ENCODE data around the gene NOTCH3.

NOTCH3 gene

DNA sequence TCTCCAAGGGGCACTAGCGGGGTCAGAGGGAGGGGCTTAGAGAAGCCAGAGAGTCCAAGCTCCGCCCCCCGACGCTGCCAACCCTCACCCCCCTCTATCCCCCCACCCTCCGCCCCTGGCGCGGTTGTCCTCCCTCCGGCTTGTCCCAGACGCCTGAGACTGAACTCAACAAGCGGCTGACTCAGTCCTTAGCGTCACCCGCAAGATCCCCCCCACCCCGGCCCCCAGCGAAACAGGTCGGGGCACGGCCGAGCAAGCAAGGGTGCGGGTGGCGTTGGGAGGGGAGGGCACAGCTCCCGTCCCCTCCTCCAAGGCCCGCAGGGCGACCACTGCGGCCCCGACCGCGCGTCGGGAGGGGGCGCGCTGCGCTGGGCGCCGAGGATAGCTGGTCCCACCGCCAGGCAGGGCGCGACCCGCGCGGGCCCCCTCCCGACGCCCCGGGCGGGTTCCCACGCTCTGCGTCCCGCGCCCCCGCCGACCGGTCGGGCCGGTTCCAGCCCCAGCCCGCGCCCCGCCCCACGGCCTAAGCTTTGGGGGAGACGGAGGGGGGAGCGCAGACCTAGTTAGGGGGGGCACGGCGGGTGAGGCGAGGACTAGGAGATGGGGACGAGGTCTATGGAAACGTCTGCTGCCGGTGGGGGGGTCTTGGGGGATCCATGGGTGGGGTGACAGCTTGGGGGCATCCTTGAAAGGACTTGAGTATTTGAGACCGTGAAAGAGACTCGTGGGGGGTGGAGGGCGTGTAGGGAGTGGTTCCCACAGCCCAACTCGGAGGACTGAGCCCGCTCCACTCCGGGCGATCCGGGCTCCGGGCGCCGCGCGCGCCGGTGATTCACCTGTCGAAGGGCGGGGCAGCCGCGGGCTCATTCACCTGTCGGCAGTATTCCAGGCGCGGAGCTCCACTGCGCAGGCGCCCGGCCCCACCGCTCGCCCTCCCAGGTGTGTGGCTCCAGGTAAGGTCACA is 5.1 kb downstream of the NOTCH3 start:
- Histone ChIP-seq H3K4me1 (ENCODE audit: control insufficient read depth, low read length) (peaks cover 19% of the 10 kb centered on the region), H4K20me1 (ENCODE audit: control insufficient read depth, insufficient read depth, low read depth, low read length) (peaks cover 3% of the 10 kb centered on the region; the same call in 1 of the 2 replicates), H3K4me2 (ENCODE audit: low read length) (no peak overlapping the region), H3K27ac (ENCODE audit: low read depth, low read length) (no peak overlapping the region), H3K9me3 (ENCODE audit: control insufficient read depth, insufficient read depth, low read length) (no peaks in the 10 kb centered on the region), H3K36me3 (ENCODE audit: control insufficient read depth, low read length) (no peaks in the 10 kb centered on the region), H3K79me2 (ENCODE audit: control insufficient read depth, low read length) (no peaks in the 10 kb centered on the region), H3K4me3 (ENCODE audit: low read length) (no peak overlapping the region), H3F3A (ENCODE audit: control insufficient read depth, insufficient read depth) (peaks cover 5% of the 10 kb centered on the region; the same call in 1 of the 2 replicates), H3K27me3 (ENCODE audit: control insufficient read depth, low read length) (peaks cover 6% of the 10 kb centered on the region; the same call in 1 of the 2 replicates), H3K9me2 (replicated peaks; ENCODE audit: control insufficient read depth, low read length) (no peaks in the 10 kb centered on the region)
- no peak for TF ChIP-seq EZH2phosphoT487 (IDR thresholded peaks at IDR 0.05; ENCODE audit: borderline replicate concordance, low read length)

DNA sequence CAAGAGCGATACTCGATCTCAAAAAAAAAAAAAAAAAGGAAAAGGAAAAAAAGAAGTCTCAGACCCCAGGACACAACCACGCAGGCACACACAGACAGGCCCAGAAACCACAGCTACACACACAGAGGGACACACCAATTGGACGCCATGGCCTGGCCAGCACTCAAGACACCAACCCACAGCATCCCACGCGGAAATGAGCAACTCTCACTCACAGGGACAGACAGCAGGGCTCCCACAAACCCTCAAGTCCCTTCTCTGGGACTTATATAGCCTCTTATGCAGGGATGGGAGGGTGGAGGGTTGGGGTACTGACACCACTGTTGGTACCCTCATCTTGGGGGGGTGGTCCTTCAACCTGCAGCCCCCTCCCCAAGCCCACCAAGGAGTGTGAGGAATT is 5.9 kb downstream of the NOTCH3 start:
- no peaks in the 10 kb centered on the region for H3K9me2 ChIP-seq (replicated peaks; ENCODE audit: control insufficient read depth, low read length)
- H3K27ac ChIP-seq (ENCODE audit: low read depth, low read length) = no peak overlapping the region
- no peak overlapping the region for H3K4me2 ChIP-seq (ENCODE audit: low read length)
- H3K27me3 ChIP-seq (ENCODE audit: control insufficient read depth, low read length) = peaks cover 6% of the 10 kb centered on the region; the same call in 1 of the 2 replicates
- TF ChIP-seq, protein P1, sequence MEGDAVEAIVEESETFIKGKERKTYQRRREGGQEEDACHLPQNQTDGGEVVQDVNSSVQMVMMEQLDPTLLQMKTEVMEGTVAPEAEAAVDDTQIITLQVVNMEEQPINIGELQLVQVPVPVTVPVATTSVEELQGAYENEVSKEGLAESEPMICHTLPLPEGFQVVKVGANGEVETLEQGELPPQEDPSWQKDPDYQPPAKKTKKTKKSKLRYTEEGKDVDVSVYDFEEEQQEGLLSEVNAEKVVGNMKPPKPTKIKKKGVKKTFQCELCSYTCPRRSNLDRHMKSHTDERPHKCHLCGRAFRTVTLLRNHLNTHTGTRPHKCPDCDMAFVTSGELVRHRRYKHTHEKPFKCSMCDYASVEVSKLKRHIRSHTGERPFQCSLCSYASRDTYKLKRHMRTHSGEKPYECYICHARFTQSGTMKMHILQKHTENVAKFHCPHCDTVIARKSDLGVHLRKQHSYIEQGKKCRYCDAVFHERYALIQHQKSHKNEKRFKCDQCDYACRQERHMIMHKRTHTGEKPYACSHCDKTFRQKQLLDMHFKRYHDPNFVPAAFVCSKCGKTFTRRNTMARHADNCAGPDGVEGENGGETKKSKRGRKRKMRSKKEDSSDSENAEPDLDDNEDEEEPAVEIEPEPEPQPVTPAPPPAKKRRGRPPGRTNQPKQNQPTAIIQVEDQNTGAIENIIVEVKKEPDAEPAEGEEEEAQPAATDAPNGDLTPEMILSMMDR (IDR thresholded peaks at IDR 0.05; ENCODE audit: low read depth, low read length, poor library complexity, severe bottlenecking) = no peak
- TF ChIP-seq EZH2phosphoT487 (IDR thresholded peaks at IDR 0.05; ENCODE audit: borderline replicate concordance, low read length) = no peak
- H3K79me2 ChIP-seq (ENCODE audit: control insufficient read depth, low read length) = no peaks in the 10 kb centered on the region
- no peaks in the 10 kb centered on the region for H3K36me3 ChIP-seq (ENCODE audit: control insufficient read depth, low read length)
- H3K4me1 ChIP-seq (ENCODE audit: control insufficient read depth, low read length) = peaks cover 19% of the 10 kb centered on the region
- peaks cover 3% of the 10 kb centered on the region; the same call in 1 of the 2 replicates for H4K20me1 ChIP-seq (ENCODE audit: control insufficient read depth, insufficient read depth, low read depth, low read length)
- H3F3A ChIP-seq (ENCODE audit: control insufficient read depth, insufficient read depth) = peaks cover 5% of the 10 kb centered on the region; the same call in 1 of the 2 replicates
- no peak overlapping the region for H3K4me3 ChIP-seq (ENCODE audit: low read length)
- no peaks in the 10 kb centered on the region for H3K9me3 ChIP-seq (ENCODE audit: control insufficient read depth, insufficient read depth, low read length)

DNA sequence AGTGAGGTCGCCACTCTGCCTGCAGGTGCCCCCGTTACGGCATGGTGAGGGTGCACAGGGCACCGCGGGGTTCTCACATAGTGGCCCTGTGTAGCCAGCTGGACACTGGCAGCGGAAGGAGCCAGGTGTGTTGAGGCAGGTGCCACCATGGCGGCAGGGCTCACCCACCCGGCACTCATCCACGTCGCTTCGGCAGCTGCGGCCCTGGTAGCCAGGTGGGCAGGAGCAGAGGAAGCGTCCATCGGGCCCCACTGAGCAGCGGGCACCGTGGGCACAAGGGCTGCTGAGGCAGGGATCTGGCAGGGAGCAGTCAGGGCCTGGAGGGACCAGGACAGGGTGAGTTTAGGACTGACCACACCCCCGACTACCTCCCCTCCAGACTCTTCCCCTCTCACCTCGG is 8.8 kb downstream of the NOTCH3 start:
- no peaks in the 10 kb centered on the region for H3K9me2 ChIP-seq (replicated peaks; ENCODE audit: control insufficient read depth, low read length)
- no peaks in the 10 kb centered on the region for H3K36me3 ChIP-seq (ENCODE audit: control insufficient read depth, low read length)
- no peaks in the 10 kb centered on the region for H3K79me2 ChIP-seq (ENCODE audit: control insufficient read depth, low read length)
- H3K4me3 ChIP-seq (ENCODE audit: low read length) = no peak overlapping the region
- peaks cover 5% of the 10 kb centered on the region; the same call in 1 of the 2 replicates for H3F3A ChIP-seq (ENCODE audit: control insufficient read depth, insufficient read depth)
- TF ChIP-seq, protein P1 (IDR thresholded peaks at IDR 0.05; ENCODE audit: low read depth, low read length, poor library complexity, severe bottlenecking) = no peak
- no peak for TF ChIP-seq EZH2phosphoT487 (IDR thresholded peaks at IDR 0.05; ENCODE audit: borderline replicate concordance, low read length)
- no peaks in the 10 kb centered on the region for H3K9me3 ChIP-seq (ENCODE audit: control insufficient read depth, insufficient read depth, low read length)
- no peak overlapping the region for H3K27ac ChIP-seq (ENCODE audit: low read depth, low read length)
- H4K20me1 ChIP-seq (ENCODE audit: control insufficient read depth, insufficient read depth, low read depth, low read length) = peaks cover 3% of the 10 kb centered on the region; the same call in 1 of the 2 replicates
- H3K27me3 ChIP-seq (ENCODE audit: control insufficient read depth, low read length) = peaks cover 6% of the 10 kb centered on the region; the same call in 1 of the 2 replicates
- H3K4me1 ChIP-seq (ENCODE audit: control insufficient read depth, low read length) = peaks cover 8% of the 10 kb centered on the region
- no peak overlapping the region for H3K4me2 ChIP-seq (ENCODE audit: low read length)

DNA sequence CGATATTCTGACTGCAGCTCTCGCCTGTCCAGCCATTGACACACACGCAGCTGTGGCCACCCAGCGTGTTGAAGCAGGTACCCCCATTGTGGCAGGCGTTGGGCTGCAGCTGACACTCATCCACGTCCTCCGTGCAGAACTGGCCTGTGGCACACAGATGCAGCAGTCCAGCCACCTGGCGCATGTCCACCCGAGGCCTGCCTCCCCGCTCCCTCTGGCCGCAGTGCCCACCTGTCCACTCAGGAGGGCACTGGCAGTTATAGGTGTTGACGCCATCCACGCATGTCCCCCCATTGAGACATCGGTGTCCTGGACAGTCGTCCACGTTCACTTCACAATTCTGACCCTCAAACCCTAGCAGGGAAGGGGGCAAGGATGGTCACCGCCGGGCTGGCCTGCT is 9.3 kb downstream of the NOTCH3 start:
- Histone ChIP-seq H3K4me3 (ENCODE audit: low read length) (no peak overlapping the region), H3K79me2 (ENCODE audit: control insufficient read depth, low read length) (no peaks in the 10 kb centered on the region), H3K27me3 (ENCODE audit: control insufficient read depth, low read length) (peaks cover 6% of the 10 kb centered on the region; the same call in 1 of the 2 replicates), H3K27ac (ENCODE audit: low read depth, low read length) (no peak overlapping the region), H3F3A (ENCODE audit: control insufficient read depth, insufficient read depth) (0 out of 2 replicates have a peak, but pooled peaks cover under 1% of the 10 kb centered on the region), H4K20me1 (ENCODE audit: control insufficient read depth, insufficient read depth, low read depth, low read length) (no peaks in the 10 kb centered on the region), H3K4me2 (ENCODE audit: low read length) (no peak overlapping the region), H3K9me2 (replicated peaks; ENCODE audit: control insufficient read depth, low read length) (no peaks in the 10 kb centered on the region), H3K9me3 (ENCODE audit: control insufficient read depth, insufficient read depth, low read length) (no peaks in the 10 kb centered on the region), H3K36me3 (ENCODE audit: control insufficient read depth, low read length) (no peaks in the 10 kb centered on the region), H3K4me1 (ENCODE audit: control insufficient read depth, low read length) (peaks cover 3% of the 10 kb centered on the region; the same call in 1 of the 2 replicates)
- TF ChIP-seq, protein P1 (IDR thresholded peaks at IDR 0.05; ENCODE audit: low read depth, low read length, poor library complexity, severe bottlenecking) = no peak
- no peak for TF ChIP-seq EZH2phosphoT487 (IDR thresholded peaks at IDR 0.05; ENCODE audit: borderline replicate concordance, low read length)
